ELF-1 (cell line): ENCODE results near the gene ABCD1.
"Not testable (repeated sequence)": the region's sequence is repeated elsewhere in the genome, so short reads cannot be mapped to it uniquely, and the experiment has no call there.

Source experiments
- DNase-seq: peaks from one replicate; pipeline ENCODE4 v3.0.0-alpha.2; 2016; ENCODE audit warnings: low read depth, low spot score

Gene ABCD1

GRCh38 chrX:153709726-153710674 is 14.7 kb upstream of the ABCD1 start:
- no peak for DNase-seq

DNA sequence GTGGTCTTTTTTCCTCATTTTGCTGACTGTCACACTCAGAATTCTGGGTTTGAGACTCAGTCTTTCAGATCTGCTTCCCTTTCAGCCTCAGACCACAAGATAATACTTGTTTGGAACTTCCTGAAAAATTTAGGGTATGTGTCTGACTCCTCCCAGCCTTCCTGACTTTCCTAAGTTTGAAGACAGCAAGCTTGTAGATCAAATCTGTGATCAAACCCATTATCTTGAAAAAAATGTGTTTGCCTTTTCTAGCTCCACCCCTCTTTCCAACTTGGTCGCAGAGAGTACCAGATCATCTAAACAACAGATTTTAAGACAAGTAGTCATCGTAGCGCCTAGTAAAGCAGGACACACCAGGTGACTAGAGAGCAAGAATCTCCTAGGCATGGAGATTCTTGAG is 10.4 kb upstream of the ABCD1 start:
- no peak for DNase-seq

DNA sequence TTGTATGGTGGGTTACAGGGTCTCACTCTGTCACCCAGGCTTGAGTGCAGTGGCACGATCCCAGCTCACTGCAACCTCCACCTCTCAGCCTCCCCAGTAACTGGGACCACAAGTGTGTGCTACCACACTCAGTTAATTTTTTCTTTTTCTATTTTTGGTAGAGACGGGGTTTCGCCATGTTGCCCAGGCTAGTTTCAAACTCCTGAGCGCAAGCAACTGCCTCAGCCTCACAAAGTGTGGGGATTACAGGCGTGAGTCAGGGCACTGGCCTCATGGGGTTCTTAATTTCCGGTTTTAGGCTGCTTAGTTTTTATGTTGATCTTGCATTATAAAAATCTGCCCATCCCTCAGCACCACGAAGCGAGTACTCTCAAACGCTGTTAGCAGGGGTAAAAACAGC is 7.2 kb upstream of the ABCD1 start:
- DNase-seq: no peak

- DNase-seq: no peak
Measured at GRCh38 chrX:153719238-153719637, 5.4 kb upstream of the ABCD1 start.

DNA sequence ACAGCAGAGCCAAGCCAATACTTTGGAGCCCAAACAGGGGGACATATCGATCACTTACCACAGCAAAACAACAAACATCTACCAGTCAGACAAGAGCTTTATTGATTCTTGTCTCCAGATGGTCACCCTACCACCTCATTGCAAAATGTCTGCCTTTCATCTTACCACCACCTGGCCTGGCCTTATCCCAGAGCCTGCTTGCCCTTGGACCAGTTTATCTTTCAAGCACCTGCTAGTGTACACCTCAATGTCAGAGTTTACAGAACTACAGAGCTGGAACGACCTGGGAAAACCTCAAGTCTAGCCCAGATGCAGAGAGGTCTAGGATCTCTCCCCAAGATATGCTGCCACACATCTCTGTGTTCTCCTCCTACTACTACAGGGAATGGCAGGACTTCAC is 5.0 kb upstream of the ABCD1 start:
- DNase-seq: no peak

DNA sequence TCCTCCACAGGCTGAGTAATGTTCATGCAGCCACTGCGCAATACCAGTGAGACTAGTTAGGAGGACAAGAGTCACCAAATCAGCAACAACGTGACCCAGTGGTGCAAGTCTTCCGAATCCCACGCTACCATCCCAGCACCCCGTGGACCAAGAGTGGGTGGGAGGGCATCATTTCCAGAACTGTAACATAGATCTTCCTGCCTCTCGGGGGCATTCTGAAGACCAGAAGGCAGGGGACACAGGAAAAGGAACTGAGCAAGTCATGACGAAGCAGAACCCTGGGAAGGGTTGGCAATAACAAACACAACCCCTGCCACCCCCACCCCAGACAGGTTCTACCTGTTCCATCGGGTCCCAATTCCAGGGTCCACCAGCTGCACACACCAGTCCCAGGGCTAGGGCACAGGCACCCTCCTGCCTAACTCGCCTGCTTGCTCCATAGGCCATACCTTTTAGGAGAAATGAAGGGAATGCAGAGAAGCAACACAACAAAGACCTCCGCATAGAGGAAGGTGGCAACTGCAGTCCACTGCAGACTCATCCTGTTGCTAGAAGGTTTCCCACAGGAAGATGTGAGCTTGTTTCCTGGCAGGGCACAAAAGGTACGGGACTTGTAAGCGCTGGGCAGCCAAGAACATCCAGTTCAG is 1.8 kb upstream of the ABCD1 start:
- peak; percentile 64 for DNase-seq

GRCh38 chrX:153723351-153724251 is 1.1 kb upstream of the ABCD1 start:
- DNase-seq: peak; percentile 79

GRCh38 chrX:153725039-153725831 is 579 bp downstream of the ABCD1 start:
- DNase-seq: peak; percentile 50

DNA sequence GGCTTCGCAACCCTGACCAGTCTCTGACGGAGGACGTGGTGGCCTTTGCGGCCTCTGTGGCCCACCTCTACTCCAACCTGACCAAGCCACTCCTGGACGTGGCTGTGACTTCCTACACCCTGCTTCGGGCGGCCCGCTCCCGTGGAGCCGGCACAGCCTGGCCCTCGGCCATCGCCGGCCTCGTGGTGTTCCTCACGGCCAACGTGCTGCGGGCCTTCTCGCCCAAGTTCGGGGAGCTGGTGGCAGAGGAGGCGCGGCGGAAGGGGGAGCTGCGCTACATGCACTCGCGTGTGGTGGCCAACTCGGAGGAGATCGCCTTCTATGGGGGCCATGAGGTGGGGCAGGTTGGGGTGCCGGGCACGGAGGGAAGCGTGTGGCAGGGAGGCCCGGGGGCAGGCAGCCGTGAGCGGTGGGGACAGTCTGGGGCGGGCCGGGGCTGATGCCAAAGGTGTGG is 1.2 kb downstream of the ABCD1 start:
- DNase-seq: no peak

DNA sequence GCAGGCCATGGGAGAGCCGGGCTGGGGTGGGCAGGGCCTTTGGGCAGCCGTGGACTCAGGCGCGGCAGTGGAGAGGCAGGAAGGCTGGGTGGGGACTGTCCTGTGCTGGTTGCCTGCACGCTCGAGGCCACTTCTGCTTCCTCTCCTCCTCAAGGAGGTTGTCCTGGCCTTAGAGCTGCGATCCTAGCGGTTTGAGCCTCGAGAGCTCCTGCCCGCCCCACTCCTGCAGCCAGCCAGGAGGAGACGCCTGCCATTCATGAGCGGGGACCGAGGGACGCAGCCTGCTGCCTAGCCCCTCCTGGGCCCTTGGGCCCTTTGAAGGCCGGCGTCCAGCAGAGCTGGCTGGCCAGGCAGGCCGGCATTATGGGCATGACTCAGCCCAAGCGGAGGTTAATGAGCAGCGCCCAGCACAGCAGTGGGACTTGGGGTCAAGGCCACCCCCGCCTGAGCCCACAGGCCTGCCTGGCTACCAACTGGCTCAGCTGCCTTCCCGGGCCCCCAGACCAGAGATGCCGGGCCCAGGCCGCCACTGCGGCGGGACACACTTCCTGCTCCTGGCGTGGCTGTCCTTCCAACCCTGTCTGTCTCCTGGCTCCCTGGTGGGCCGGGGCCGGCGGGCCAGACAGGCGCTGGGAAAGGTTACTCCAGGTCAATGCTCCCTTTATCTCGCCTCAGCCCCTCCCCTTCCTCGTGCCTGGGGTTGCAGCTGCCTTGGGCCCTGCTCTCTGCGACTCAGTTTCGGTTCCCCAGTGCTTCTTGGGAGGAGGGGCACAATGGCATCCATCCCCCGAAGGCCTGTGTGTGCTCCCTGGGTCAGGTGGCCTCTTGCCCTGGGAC is 1.8 kb downstream of the ABCD1 start:
- DNase-seq: peak; percentile 97

DNA sequence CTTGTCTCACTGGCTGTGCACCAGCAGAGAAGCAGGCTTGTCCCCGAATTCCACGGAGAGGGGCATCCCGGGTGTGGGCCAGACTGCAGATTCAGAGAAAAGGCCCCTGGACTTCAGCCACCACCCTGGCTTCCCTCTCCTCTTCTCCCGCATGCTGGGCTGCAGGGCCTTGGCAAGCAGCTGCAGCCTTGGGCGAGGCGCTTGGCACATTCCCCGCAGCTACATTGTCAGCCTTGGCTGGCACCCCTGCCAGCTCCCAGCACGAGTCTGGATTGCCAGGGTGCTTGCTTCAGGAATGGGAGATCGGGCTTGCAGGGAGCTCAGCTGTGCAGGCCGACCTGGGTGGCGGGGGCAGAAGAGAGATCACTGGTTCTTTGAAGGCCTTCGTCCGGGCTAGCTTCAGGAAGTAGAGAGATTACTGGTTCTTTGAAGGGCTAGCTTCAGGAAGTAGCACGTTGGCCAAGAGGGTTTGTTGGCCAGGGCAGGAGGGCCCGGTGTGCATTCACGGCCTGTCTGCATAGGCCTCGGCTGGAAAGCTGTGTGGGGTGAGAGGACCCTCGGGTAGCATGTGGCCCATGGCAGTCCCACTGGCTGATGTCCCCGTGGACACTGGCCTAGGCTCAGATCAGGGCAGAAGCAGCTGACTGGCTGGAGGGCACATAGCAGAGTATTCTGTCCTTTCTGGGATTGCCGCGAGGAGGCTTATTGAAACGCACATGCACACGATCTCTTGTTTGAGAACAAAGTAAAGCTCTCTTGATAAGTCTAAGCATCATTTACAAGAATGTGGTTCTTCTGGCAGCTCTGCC is 2.7 kb downstream of the ABCD1 start:
- DNase-seq: no peak

DNA sequence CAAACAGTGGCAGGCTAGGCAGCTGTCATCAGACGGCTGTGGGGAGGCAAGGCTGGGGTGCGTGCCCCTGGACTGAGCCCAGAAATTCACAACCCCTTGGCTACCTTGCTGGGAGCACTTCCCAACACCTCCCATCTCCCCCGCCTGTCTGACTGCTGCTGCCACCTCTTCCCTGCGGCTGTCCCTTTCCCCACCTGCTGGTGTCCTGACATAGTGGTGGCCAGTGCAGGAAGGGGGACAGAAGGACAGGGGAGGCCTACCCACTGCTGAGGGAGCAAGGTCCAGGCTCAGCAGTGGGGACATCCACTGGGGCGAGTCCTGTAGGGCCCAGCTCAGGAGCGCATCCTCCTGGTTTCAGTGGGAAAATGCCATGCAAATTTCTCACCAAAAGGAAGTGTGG is 3.4 kb downstream of the ABCD1 start:
- no peak for DNase-seq

DNA sequence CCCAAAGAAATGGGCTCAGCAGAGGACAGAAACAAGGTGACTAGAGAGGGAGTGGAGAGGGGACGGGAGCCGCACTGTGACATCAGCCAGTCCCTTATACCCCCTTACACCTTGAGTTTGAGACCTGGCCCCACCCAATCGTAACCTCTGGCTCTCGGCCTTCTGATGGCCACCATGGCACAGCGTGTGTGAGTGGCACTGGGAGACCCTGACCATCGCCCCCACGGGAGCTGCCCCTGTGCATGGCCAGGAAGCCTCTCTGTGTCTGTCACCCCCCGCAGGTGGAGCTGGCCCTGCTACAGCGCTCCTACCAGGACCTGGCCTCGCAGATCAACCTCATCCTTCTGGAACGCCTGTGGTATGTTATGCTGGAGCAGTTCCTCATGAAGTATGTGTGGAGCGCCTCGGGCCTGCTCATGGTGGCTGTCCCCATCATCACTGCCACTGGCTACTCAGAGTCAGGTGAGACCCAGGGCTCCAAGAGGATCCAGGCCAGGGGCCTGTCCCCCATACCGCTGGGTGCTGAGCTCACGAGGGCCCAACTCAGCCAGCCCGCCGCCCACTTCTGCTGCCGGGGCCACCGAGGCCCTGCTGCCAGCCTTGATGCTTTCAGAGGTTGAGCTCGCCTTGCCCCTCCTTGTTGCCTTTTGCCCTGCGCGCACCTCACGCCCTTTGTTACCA is 4.4 kb downstream of the ABCD1 start:
- no peak for DNase-seq

- not testable (repeated sequence) for DNase-seq
Measured at GRCh38 chrX:153730115-153730514, 5.5 kb downstream of the ABCD1 start.

- no peak for DNase-seq
Measured at GRCh38 chrX:153731117-153731844, 6.6 kb downstream of the ABCD1 start.

- no peak for DNase-seq
Measured at GRCh38 chrX:153731845-153732215, 7.2 kb downstream of the ABCD1 start.

DNA sequence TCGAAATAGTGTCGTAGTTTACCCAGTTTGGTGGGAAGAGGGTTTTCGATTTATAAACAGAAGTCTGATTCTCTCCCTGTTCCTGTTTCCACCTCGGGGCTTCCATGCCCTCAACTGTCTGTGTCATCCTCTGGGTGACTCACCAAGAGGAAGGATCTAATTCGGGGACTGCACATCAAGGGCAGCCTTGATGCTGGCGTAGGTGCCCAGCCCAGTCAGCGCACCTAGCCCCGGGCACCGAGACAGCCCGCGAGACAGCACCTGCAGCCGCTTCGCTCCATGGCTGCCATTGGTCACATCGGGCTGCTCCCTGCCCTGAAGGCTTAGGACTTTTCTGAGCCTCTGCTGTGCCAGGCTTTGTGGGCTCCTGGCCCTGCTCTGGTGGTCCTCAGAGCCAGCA is 7.7 kb downstream of the ABCD1 start:
- no peak for DNase-seq

GRCh38 chrX:153733651-153734240 is 9.1 kb downstream of the ABCD1 start:
- no peak for DNase-seq
